Mononuclear cell (primary cell): ENCODE data around the gene WASF3. TPM values are rescaled to one million over a fixed set of nuclear protein-coding genes. Genes with fewer than 3 reads are reported as not detected.

Source experiments
- total RNA-seq: library from RNA; depleted of rRNA; stranded (reverse); fragments of >200 nt; gene quantifications from one replicate; pipeline ENCODE4 v1.2.3, GENCODE V29; 2012

Gene WASF3
- total RNA-seq, 1 donor = 0.94 TPM

Other genes with a start within 250 kb of the WASF3 start
- gene GPR12, start 203.1 kb downstream of the WASF3 start, total RNA-seq = not detected